Prostate gland (tissue), 2 donors: Measurements from ENCODE around the gene ITGAD. TPM values are rescaled to one million over a fixed set of nuclear protein-coding genes. Genes with fewer than 3 reads are reported as not detected.

Experiments
- DNase-seq: peaks from one replicate; pipeline ENCODE4 v3.0.0-alpha.2; 2019; ENCODE audit warnings: low spot score
- H3K27ac ChIP-seq, 2 donors: fragments of 200-600 bp; sonication (generic); 2 replicates each; pipeline ENCODE4 v1.5.1; 2017 to 2019
- H3K27me3 ChIP-seq: fragments of 200-600 bp; sonication (generic); replicated peaks from 2 replicates; pipeline ENCODE4 v1.5.1; 2019; ENCODE audit not compliant: insufficient read depth
- H3K36me3 ChIP-seq, 2 donors: fragments of 200-600 bp; sonication (generic); 1 replicate in 1 of 2; 2 replicates in 1 of 2; pipeline versions ENCODE4 v1.5.1 to v1.8.1; 2017 to 2019
- H3K4me1 ChIP-seq: fragments of 200-600 bp; sonication (generic); replicated peaks from 2 replicates; pipeline ENCODE4 v1.5.1; 2019
- H3K4me3 ChIP-seq, 2 donors: fragments of 200-600 bp; sonication (generic); 2 replicates each; pipeline ENCODE4 v1.5.1; 2017 to 2019
- H3K9me3 ChIP-seq: fragments of 200-600 bp; sonication (generic); 2 replicates; pipeline ENCODE4 v1.5.1; 2017
- POLR2A ChIP-seq: fragments of 450-650 bp; IDR thresholded peaks from one replicate; pipeline ENCODE4 v1.6.1; 2016; ENCODE audit warnings: antibody characterized with exemption, mild to moderate bottlenecking
- POLR2AphosphoS5 ChIP-seq: sonication (generic); formaldehyde crosslinking; IDR thresholded peaks from one replicate; pipeline ENCODE4 v1.6.1; 2017; ENCODE audit warnings: antibody characterized with exemption
- WGBS: methylation state at CpG from one replicate; pipeline ENCODE4 v1.1.5; 2018; 5-methylcytosine and 5-hydroxymethylcytosine counted together
- intact Hi-C: fragments of 100-400 bp; cut with DNase I; formaldehyde crosslinking; loops from one replicate; pipeline ENCODE4 v1.14.2; 2022
- total RNA-seq, 2 donors: library from RNA; depleted of rRNA; stranded (reverse); fragments of >200 nt; gene quantifications; one replicate each; pipeline ENCODE4 v1.1.0, GENCODE V29; 2016
- TF ChIP-seq, protein P1 (sequence below), 4 experiments: fragments of 200-600 bp in 2 of 4; fragments of 450-650 bp in 2 of 4; sonication (generic) in 2 of 4; IDR thresholded peaks; 1 replicate in 3 of 4; 2 replicates in 1 of 4; pipeline ENCODE4 v1.5.1; 2016 to 2019; ENCODE audit warnings: antibody characterized with exemption in 4 of 4, mild to moderate bottlenecking in 2 of 4, moderate library complexity in 2 of 4

ITGAD gene
- total RNA-seq, 2 donors from 2014 or later = not detected

DNA sequence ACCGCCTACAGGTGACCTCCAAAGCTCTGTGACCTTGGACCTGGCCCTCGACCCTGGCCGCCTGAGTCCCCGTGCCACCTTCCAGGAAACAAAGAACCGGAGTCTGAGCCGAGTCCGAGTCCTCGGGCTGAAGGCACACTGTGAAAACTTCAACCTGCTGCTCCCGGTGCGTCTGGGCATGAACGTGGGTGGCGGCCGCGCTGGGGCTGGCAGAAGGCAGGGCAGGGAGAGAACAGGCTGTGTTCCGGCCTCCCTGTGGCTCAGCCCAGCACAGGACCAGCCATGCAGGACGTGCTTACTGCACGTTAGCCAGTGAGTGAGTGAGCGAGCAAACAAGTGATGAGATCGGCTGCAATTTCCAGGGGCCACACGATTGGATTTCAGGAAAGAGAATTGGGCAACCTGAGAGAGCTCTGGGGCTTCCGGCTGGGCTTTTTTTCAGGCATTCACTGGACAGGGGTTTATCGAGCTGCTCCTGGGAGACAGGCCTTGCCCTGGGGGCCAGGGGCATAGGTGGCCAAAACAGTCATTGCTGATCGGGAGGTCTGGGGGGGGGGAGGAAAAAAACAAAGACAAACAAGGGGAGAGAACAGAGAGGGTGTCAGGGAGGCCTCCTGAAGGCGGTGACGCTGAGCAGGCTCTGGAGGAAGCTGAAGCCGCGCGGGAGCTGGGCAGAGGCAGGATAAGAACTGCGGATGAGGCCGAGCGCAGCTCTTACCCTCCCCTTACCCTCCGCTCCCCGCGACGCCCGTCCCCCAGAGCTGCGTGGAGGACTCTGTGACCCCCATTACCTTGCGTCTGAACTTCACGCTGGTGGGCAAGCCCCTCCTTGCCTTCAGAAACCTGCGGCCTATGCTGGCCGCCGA is 21.3 kb upstream of the ITGAD start:
- Histone ChIP-seq H3K27me3 (no peaks in the 10 kb centered on the region), H3K27ac (no peak overlapping the region), H3K9me3 (no peaks in the 10 kb centered on the region), H3K4me1 (no peaks in the 10 kb centered on the region), H3K4me3 (no peak overlapping the region), H3K36me3 (no peaks in the 10 kb centered on the region)
- no peak for TF ChIP-seq POLR2AphosphoS5
- TF ChIP-seq, protein P1, sequence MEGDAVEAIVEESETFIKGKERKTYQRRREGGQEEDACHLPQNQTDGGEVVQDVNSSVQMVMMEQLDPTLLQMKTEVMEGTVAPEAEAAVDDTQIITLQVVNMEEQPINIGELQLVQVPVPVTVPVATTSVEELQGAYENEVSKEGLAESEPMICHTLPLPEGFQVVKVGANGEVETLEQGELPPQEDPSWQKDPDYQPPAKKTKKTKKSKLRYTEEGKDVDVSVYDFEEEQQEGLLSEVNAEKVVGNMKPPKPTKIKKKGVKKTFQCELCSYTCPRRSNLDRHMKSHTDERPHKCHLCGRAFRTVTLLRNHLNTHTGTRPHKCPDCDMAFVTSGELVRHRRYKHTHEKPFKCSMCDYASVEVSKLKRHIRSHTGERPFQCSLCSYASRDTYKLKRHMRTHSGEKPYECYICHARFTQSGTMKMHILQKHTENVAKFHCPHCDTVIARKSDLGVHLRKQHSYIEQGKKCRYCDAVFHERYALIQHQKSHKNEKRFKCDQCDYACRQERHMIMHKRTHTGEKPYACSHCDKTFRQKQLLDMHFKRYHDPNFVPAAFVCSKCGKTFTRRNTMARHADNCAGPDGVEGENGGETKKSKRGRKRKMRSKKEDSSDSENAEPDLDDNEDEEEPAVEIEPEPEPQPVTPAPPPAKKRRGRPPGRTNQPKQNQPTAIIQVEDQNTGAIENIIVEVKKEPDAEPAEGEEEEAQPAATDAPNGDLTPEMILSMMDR (IDR thresholded peaks at IDR 0.05) = no peak
- TF ChIP-seq POLR2A = no peak
- WGBS = 64% methylated on average over 41 of the region's 42 CpGs
- intact Hi-C loops = no loop called here
- DNase-seq = no peak

DNA sequence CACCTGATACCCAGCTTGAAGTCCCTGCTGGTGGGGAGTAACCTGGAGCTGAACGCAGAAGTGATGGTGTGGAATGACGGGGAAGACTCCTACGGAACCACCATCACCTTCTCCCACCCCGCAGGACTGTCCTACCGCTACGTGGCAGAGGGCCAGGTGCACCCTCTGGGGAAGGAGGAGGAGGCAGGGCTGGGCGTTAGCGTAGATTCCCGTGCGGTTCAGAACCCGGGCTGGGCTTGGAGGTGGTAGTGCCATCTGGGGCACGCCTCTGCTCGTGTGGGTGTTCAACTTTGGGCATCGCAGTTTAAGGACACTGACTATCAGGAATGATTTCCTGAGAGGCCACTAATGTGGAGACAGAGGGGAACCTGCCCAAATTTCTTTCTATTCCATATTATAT is 19.9 kb upstream of the ITGAD start:
- DNase-seq = no peak
- Histone ChIP-seq H3K27me3 (no peaks in the 10 kb centered on the region), H3K9me3 (no peaks in the 10 kb centered on the region), H3K4me3 (no peak overlapping the region), H3K4me1 (no peaks in the 10 kb centered on the region), H3K27ac (no peak overlapping the region), H3K36me3 (no peaks in the 10 kb centered on the region)
- intact Hi-C loops = no loop called here
- 45% methylated on average over 14 of the region's 14 CpGs for WGBS
- no peak for TF ChIP-seq POLR2AphosphoS5

DNA sequence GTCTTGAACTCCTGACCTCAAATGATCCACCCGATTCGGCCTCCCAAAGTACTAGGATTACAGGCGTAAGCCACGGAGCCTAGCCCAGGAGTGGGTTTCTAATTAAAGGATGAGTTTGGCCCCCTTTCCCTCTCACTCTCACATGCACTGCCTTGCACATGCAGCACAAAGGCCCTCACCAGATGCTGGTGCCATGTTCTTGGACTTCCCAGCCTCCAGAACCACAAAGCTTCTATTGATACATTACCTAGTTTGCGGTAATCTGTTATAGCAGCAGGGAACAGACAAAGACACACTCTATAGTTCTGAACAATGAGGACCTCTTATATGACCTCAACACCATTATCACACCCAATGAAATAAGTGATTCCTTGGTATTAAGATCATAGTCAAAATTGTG is 17.9 kb upstream of the ITGAD start:
- TF ChIP-seq POLR2A (no peak), POLR2AphosphoS5 (no peak)
- TF ChIP-seq, protein P1 (IDR thresholded peaks at IDR 0.05) = no peak
- WGBS = 98% methylated on average over 5 of the region's 5 CpGs
- H3K36me3 ChIP-seq = no peaks in the 10 kb centered on the region
- intact Hi-C loops = no loop called here
- no peaks in the 10 kb centered on the region for H3K9me3 ChIP-seq
- DNase-seq = no peak
- no peak overlapping the region for H3K27ac ChIP-seq
- no peak overlapping the region for H3K4me3 ChIP-seq
- H3K4me1 ChIP-seq = no peaks in the 10 kb centered on the region
- H3K27me3 ChIP-seq = no peaks in the 10 kb centered on the region

DNA sequence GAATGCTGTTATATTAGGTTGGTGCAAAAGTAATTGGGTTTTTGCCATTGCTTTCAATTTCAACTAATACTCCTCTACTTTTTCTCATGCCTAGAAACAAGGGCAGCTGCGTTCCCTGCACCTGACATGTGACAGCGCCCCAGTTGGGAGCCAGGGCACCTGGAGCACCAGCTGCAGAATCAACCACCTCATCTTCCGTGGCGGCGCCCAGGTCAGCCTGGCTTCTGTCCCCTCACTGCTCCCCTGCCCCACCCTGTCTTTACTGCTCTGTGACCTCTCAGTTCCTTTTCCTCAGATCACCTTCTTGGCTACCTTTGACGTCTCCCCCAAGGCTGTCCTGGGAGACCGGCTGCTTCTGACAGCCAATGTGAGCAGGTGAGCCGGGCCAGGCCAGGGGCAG is 16.4 kb upstream of the ITGAD start:
- no peaks in the 10 kb centered on the region for H3K27me3 ChIP-seq
- H3K4me3 ChIP-seq = no peak overlapping the region
- TF ChIP-seq POLR2AphosphoS5 (no peak), POLR2A (no peak)
- TF ChIP-seq, protein P1 (IDR thresholded peaks at IDR 0.05) = no peak
- intact Hi-C loops = no loop called here
- DNase-seq = no peak
- H3K36me3 ChIP-seq = no peaks in the 10 kb centered on the region
- H3K27ac ChIP-seq = no peak overlapping the region
- H3K9me3 ChIP-seq = no peaks in the 10 kb centered on the region
- no peaks in the 10 kb centered on the region for H3K4me1 ChIP-seq
- WGBS = 77% methylated on average over 8 of the region's 8 CpGs

DNA sequence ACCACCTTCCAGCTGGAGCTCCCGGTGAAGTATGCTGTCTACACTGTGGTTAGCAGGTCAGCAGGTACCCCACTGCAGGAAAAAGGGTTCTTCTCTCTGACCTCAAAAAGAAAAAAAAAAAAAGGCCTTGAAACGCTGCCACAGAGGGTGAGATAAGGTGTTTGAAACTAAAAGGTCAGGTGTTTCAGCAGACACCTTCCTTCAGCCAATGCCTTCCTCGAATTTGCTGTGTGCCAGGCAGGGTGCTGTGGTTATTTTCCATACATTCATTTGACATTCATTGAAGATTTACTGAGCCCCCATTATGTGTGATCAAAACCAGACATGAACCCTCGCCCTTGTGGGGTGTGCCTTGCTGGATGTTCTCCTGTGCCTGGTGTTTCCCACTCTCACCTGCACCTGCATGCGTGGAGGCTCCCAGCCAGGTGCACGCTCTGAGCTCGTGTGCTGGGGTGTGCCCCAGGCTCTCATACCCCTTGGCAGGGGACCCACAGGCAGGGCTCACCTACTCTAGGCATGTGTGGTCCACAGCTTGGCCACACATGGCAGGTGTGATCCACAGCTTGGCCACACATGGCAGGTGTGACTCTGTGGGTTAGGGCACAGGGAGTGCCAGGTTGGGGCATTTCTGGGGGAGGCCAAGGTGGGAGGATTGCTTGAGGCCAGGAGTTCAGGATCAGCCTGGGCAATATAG is 15.8 kb upstream of the ITGAD start:
- intact Hi-C loops = no loop called here
- Histone ChIP-seq H3K36me3 (no peaks in the 10 kb centered on the region), H3K4me3 (no peak overlapping the region), H3K4me1 (no peaks in the 10 kb centered on the region), H3K27me3 (no peaks in the 10 kb centered on the region), H3K27ac (no peak overlapping the region), H3K9me3 (no peaks in the 10 kb centered on the region)
- TF ChIP-seq POLR2AphosphoS5 = no peak
- TF ChIP-seq, protein P1 (IDR thresholded peaks at IDR 0.05) = no peak
- no peak for TF ChIP-seq POLR2A
- 62% methylated on average over 7 of the region's 7 CpGs for WGBS
- DNase-seq = no peak
